GM18858 (cell line): ENCODE measurements around the gene BAG2.
A peak's percentile ranks its signal among the peaks of the same experiment; 100 is the strongest.

Experiments used
- ATAC-seq: cut with Tn5 transposase; IDR thresholded peaks from one replicate; pipeline ENCODE4 v1.9.1; 2021; ENCODE audit not compliant: unreplicated experiment

The BAG2 gene

DNA sequence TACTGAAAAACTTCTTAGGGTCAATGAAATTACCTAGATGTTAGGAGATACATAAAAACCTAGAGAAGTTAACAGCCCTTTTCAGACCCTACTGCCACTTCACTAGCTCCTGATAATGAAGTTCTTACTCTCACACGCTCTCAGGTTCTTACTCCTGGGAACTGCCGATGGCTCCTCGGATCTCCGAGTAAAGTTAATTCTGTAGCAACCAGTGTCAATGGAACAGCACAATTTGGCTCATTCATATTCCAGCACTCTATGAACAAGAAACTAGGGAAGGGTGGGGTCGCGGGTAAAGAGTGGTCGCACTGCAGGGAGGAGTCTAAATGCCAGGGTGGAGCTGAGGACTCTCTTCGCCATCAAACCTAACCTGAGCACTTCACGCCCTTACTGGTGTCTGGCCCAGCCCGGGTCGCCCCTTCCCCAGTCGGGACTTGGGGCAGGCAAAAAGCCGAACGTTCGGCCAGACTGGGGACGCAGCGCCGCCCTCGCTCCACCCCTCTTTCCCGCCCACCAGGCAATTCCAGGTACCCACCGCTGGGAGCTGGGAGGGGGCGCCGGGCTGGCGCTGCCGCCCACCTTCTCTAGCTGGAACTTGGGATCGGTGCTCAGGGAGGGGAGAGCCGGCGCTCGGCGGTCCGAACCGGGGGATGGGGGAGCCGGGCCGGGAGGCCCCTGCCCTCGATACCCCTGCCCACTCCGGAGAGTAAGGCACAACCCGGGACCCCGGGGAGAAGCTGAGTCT is 49.2 kb downstream of the BAG2 start:
- ATAC-seq: peak; percentile 38

GRCh38 chr6:57221936-57222742 is 50.0 kb downstream of the BAG2 start, which contains the start of gene RAB23:
Gene RAB23, minus strand, starts transcription at chr6:57222307. Its CDS starts 11,927 bp downstream, at chr6:57210380.
- peak; percentile 75 for ATAC-seq

GRCh38 chr6:57222743-57223077 is 50.6 kb downstream of the BAG2 start:
- ATAC-seq: no peak

- ATAC-seq: no peak
Observed at GRCh38 chr6:57224769-57225515, 52.8 kb downstream of the BAG2 start.

DNA sequence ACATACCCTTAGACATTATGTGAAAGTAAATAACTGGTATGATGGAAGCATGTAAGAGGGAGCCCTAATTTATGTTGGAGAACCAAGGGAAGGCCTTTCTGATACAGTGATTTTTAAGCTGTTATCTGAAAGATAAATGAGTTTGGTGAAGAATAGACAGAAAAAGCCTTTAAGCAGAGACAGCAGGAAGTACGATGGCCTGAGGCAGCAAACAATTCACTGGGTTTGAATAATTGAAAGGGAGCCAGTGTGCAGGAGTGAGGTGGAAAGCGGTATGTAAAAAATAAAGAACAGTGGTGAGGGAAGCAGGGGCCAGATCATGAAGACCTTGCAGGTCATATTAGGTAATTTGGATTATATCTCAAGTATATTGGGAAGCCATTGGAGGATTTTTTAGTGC is 54.1 kb downstream of the BAG2 start:
- no peak for ATAC-seq
